GM15510 (cell line): Measurements from ENCODE around the gene PNKP.

ENCODE experiments used
- POLR2A ChIP-seq: IDR thresholded peaks from 3 replicates; pipeline ENCODE4 v1.6.1; 2011; ENCODE audit warnings: borderline replicate concordance; ENCODE audit not compliant: insufficient read length; ENCODE audit errors: extremely low read depth

PNKP gene

DNA sequence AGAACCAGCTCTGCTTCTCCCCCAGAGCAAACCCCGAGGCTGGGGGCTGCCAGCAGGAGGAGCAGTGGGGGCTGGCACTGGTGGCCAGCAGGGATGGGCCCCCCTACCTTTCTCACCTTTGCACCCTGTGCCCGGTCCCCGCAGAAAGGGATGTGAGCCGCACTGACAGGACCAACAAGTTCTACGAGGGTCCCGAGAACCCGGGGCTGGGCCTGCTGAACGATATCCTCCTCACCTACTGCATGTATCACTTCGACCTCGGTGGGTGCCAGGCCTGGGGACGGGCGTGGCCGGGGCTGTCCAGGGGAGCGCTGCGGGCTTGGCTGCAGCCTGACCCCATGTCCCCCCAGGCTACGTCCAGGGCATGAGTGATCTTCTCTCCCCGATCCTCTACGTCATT, 16.7 kb upstream of the PNKP start:
- no peak for TF ChIP-seq POLR2A

- TF ChIP-seq POLR2A, result no peak
Observed at GRCh38 chr19:49883094-49883493, 15.7 kb upstream of the PNKP start.

DNA sequence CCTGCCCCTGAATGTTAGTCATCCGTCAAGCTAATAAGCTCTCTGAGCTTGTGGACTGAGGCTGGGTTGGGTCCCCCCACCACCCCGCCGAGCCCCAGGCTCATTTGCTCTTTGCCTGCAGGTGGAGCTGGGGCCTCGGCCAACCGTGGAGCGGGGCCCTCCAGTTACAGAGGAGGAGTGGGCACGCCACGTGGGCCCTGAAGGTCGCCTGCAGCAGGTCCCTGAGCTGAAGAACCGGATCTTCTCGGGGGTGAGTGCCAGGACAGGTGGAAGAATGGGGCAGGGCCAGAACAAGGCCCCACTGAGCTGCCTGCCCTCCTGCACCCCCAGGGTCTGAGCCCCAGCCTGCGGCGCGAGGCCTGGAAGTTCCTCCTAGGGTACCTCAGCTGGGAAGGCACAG, 15.3 kb upstream of the PNKP start:
- no peak for TF ChIP-seq POLR2A

DNA sequence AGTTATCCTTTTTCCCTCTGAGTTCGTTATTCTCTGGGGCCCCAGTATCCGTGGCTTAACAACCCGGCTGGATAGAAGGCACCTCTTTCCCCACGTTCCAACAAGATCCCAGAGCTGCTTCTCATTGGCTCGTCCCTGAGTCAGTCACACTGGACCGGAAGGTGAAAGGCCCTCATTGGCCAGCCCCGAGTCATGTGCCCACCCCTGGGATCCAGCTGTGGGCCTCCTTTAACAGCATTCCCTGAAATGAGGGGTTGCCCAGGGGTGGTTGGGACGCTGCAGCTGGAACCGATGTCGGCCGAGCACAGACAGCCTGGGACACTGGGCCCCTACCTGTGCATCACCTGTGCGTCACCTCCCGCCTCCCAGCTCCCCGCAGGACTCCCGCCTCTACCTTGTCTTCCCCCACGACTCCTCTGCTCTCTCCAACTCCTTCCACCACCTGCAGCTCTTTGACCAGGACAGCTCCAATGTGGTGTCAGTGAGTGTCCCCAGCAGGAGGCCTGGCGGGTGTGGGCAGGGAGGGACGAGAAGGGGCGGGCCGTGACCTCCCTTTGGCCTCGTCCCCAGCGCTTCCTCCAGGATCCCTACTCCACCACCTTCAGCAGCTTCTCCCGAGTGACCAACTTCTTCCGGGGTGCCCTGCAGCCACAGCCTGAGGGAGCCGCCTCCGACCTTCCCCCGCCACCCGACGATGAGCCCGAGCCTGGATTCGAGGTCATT, 14.5 kb upstream of the PNKP start:
- peak; percentile 31 for TF ChIP-seq POLR2A

- no peak for TF ChIP-seq POLR2A
Observed at GRCh38 chr19:49881186-49881585, 13.8 kb upstream of the PNKP start.

DNA sequence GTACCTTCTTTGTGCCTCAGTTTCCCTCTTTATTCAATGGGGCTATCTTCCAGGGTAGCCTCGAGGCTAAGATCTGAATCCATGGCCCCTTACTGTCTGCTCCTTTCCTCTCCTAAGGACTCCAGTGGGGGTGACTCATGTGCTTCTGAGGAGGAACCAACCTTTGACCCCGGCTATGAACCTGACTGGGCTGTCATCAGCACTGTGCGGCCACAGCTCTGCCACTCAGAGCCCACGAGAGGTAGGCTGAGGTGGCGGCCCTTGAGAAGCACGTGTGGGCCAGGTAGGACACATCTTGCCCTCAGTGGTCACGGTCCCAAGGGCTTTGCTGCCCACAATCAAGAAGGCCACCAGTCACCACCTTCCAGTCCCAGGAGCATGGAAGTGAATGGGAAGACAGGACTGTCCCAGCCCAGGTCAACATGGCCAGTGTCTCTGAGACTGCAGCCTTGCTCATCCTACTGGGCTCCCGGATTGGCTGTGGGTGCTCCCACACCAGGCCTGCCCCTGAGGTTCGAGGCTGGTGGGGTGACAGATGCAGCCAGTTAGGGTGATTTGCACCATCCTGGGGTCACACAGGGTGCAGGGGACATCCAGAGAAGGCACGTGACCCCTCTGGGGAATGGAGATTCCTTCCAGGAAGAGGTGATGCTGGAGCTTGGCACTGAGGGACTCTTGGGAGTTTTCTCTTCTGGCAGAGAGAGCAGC, 12.9 kb upstream of the PNKP start:
- TF ChIP-seq POLR2A, result no peak

- no peak for TF ChIP-seq POLR2A
Observed at GRCh38 chr19:49879243-49879963, 12.0 kb upstream of the PNKP start.

DNA sequence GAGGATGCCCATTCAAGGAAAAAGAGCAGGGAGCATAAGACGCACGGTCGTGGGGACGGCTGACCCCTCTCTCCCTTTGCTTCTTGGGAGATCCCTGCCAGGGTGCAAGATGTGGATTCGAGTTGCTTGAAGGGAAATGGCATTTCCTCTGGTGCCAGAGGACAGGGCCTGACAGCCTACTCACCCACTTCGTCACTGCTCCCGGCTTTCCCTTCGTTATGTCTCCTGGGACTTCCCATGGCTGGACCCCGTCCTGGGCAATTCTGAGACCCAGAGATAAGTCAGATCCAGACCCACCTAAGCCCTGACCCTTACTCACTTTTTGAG, 11.3 kb upstream of the PNKP start:
- no peak for TF ChIP-seq POLR2A

- peak; percentile 1 for TF ChIP-seq POLR2A
Observed at GRCh38 chr19:49877879-49878743, 10.7 kb upstream of the PNKP start.

- TF ChIP-seq POLR2A, result peak; percentile 45
Observed at GRCh38 chr19:49877020-49877878, 9.9 kb upstream of the PNKP start, which contains the start of the genes AKT1S1 and TBC1D17. Gene AKT1S1, minus strand, starts transcription at chr19:49877355. Its CDS starts 4,060 bp downstream, at chr19:49873295. Gene TBC1D17, plus strand, starts transcription at chr19:49877702. Its CDS starts 22 bp downstream, at chr19:49877724.

DNA sequence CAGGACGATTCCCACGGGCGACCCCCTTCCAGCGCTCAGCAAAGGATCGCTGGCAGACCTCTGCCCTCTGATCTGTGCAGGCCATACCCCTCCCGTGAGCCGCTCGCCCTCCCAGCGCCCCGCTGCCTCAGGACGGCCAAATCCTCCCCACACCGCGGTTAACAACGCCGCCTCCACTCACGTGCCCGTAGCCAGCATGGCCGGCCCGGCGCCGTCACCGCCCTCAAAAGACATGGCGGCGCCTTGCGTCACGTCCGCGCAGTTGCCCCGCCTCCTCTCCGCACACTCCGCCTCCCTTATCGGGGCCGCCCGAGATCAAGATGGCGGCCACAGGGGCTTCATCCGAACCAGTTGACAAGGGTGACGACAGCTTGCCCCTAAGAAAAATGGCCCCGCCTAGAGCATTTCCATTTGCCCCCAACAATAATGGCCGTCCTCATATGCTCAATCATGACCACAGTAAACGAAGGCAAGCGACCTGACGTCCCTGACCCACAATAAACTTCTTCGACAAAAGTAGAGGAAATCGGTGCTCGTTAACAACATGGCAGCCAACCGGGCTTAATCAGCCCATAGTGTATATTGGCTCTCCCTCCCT, 9.1 kb upstream of the PNKP start:
- peak; percentile 39 for TF ChIP-seq POLR2A

DNA sequence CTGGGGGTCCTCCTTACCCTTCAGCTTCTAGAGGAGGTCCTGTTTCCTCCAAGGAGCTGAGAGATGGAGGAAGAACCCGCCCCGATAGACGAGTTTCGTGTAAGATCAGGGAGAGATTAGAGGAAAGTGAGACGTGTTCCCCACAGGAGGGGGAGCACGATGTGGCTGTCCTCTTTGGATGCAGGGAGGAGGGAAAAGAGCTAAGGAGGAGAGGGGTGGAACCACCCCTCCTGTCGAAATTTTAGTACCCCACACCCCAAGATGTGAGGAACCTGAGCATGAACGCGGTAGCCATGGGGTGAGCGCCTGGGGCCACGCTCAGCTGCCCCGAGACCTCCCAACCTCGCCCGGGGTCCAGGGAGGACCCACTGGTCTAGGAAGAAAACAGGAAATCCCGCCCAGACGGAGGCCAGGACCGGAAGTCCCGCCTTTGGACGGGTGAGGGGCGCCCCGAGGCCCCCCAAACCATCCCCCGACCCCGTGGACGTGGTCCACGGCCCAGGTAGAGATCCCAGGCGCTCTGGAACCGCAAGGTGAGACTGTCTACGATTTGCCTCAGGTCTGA, 8.6 kb upstream of the PNKP start:
- TF ChIP-seq POLR2A, result peak; percentile 58

DNA sequence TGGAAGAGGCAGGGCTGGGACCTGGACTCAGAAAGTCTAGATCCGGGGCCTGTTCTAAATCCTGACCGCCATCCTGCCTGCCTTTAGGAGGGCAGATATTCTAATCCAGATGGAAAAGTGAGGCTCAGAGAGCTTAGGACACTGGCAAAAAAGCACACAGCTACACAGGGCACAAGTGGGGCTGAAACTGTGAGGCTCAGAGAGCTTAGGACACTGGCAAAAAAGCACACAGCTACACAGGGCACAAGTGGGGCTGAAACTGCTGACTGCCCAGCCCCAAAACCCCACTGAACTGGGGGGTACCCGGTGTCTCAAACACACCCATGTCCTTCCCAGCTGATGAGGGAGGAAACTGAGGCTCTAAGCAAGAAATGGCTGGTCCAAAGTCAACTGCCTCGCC, 7.8 kb upstream of the PNKP start:
- TF ChIP-seq POLR2A, result no peak
